ENCODE data around the gene SLC35F3.

The SLC35F3 gene

GRCh38 chr1:233909195-233909594 is 4.7 kb downstream of the SLC35F3 start:
- DNase-seq, result no peak

DNA sequence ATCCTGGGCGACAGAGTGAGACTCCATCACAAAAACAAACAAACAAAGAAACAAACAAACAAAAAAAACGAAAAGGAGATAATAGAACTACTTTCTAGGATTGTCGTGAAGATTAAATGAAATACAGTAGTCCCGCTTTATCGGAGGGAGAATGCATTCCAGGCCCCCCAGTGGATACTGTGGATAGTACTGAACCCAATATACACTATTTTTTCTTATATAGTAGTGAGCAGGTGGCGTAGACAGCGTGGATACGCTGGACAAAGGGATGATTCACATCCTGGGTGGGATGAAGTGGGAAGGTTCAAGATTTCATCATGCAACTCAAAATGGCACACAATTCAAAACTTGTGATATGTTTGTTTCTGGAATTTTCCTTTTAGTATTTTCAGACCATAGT is 8.0 kb downstream of the SLC35F3 start:
- no peak for DNase-seq

- DNase-seq, result no peak
Observed at GRCh38 chr1:233912909-233913308, 8.4 kb downstream of the SLC35F3 start.

DNA sequence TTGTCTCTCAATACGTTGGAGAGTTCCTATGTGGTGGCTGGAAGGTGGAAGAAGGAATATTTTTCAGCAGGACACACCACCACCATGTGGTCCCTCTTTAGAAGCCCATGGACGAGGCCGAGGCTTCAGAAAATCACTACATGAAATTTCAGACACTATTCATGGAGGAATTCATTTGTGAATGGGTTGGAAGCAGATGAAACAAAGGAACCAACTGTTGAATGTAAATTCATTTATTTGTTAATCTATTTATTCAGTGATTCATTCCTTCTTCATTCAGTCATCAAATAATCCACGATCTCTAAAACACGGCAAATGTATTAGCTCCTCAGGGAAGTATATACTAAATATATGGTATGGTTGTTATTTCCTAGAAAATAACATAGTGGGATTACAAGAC is 12.2 kb downstream of the SLC35F3 start:
- no peak for DNase-seq

DNA sequence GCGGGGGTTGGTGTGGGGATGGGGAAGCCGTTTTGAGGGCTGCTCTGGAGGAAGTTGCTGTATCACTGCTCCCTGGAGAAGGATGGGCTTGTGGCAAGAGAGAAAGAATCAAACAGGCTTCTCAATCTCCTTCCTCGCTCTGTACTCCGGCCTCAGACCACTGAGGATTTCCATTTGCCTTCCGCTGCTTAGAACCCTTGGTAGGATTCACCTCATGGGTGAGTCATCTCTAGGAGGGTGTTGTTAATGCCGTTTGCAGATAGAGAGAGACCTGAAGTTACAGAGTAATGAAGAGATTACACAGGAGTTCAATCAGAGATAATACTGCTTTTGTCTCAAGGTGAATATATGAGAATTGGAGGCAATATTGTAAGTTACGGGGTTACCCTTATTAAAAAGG is 15.3 kb downstream of the SLC35F3 start:
- DNase-seq, result no peak

- no peak for DNase-seq
Observed at GRCh38 chr1:233928123-233928522, 23.6 kb downstream of the SLC35F3 start.

- no peak for DNase-seq
Observed at GRCh38 chr1:233933339-233933738, 28.9 kb downstream of the SLC35F3 start.

DNA sequence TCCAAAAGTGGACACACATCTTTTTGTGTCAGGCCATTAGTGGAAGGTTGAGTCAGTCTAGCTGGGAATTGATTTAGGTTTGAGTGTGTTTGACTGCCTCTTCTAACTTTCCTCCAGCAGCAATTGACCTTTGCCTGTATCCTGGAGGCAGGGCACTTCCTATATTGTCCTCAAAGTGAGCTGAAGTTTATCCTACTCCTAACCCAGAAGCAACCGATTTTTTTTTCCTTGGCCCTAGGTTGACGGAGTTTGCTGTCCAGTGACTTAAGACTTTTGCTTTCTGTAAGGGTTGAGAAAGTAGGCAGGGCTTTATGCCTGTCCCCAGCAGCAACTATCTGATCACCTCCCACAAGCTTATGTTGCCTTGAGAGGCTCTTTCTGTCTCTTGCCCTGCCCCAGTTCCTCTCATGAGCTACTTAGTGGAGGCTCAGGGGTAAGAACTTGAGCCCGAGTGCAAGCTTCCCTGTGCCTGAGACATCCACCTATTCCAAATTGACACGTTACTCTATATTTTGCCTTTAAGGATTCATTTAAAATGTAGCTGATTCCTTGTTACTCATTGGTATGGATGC is 30.9 kb downstream of the SLC35F3 start:
- no peak for DNase-seq

GRCh38 chr1:233936422-233936821 is 31.9 kb downstream of the SLC35F3 start:
- DNase-seq, result no peak

- no peak for DNase-seq
Observed at GRCh38 chr1:233936842-233937241, 32.4 kb downstream of the SLC35F3 start.

DNA sequence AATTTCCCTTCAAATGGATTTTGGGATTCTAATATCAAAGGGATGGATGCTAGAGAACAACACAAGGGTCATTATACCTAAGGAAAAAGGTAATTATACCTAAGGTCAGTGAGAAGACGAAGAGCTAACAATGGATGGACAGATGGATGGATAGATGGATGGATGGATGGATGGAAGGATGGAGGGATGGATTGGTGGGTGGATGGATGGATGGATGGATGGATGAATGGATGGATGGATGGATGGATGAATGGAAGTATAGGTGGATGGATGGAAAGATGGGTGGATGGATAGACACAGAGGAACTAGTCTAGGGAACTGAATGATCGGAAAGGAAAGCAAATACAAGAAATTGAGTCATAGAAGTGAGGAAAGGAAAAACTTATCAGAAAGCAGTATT is 34.0 kb downstream of the SLC35F3 start:
- no peak for DNase-seq

DNA sequence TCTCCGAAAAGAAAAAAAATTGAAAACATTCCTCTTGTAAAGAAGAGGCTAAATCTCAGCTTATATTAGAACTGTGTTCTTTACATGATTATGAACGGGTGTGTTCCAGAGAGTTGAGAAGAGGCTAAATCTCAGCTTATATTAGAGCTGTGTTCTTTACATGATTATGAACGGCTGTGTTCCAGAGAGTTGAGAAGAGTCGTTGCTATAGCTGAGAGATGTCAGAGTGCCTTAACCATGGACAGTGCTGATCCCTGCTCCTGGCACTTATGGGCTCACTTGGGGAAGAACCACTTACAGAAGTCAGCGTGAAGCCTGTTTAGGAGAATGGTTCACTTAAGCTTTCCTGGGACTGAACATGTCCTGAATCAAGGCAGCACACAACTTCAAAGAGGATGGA is 35.0 kb downstream of the SLC35F3 start:
- no peak for DNase-seq

- DNase-seq, result no peak
Observed at GRCh38 chr1:233940908-233941307, 36.4 kb downstream of the SLC35F3 start.

GRCh38 chr1:233944601-233945000 is 40.1 kb downstream of the SLC35F3 start:
- DNase-seq, result no peak

GRCh38 chr1:233945573-233945972 is 41.1 kb downstream of the SLC35F3 start:
- DNase-seq, result no peak

DNA sequence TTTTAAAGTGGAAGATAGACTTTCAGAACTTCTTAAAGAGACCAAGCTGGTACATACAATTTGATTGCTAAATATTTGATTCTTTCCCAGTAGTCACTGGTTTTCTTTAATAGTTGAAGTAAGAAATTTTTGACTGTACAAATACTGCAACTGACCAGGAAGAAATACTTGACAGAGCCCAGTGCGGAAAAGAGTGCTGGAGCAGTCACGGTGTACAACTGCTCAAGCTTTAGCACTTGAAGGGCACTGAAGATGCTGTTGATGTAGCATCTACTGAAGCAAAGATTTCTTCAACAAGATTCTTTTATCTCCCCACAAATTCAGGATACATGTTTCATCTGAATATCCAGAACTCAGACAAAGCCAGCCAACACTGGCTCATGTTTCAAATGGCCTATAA is 41.5 kb downstream of the SLC35F3 start:
- no peak for DNase-seq

GRCh38 chr1:233946724-233947123 is 42.2 kb downstream of the SLC35F3 start:
- no peak for DNase-seq

DNA sequence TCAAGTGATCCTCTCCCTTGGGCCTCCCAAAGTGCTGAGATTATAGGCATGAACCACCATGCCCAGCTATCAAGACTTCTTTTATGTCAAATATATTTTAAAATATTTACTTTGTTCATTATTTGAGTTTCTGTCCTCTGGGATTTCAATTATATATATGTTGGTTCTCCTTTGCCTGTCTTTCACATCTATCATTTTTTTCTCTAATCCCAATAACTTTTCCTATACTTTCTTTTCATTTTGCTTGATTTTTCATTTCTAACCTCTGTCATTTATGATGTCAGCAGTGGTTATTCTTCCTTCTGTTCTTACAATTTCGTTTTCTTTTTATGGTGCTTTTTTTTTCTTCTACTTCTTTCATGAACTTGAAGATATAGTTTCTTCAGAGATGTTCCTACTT is 47.3 kb downstream of the SLC35F3 start:
- no peak for DNase-seq

DNA sequence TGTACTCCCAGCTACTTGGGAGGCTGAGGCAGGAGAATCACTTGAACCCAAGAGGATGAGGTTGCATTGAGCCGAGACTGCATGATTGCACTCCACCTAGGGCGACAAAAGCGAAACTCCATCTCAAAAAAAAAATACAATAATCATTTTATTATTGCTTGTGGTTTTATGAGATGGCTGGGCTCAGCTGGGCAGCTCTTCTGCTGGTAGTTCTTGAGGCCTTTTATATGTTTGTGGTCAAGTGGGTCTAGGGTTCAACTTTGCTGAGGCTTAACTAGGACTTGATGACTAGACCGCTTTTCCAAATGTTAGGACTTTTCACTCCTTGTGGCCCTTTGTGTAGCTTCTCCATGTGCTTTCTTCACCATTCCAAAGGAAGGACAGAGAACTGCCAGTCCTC is 53.2 kb downstream of the SLC35F3 start:
- no peak for DNase-seq

DNA sequence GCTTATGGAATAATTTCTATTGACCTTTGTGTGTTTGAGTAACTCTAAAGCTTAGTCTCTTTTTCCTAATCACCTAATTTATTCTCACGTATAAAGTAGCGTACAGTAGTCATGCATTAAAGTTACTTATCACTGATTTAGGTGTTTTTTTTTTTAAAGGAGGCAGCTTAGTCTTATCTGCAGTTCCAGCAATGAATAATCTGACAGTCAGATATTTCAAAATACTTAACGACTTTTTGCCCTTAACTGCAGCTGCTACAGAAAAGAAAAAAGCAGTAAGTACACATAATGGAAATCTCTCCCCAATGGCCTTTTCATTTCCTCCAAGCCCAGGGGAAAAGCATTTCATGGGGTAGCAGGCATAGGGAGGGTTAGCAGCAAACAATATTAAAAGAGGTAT is 54.6 kb downstream of the SLC35F3 start:
- no peak for DNase-seq

GRCh38 chr1:233959971-233960370 is 55.5 kb downstream of the SLC35F3 start:
- no peak for DNase-seq

GRCh38 chr1:233960386-233960785 is 55.9 kb downstream of the SLC35F3 start:
- DNase-seq, result peak in 1 of 51 donors; percentile 3

- no peak for DNase-seq
Observed at GRCh38 chr1:233962878-233963277, 58.4 kb downstream of the SLC35F3 start.

DNA sequence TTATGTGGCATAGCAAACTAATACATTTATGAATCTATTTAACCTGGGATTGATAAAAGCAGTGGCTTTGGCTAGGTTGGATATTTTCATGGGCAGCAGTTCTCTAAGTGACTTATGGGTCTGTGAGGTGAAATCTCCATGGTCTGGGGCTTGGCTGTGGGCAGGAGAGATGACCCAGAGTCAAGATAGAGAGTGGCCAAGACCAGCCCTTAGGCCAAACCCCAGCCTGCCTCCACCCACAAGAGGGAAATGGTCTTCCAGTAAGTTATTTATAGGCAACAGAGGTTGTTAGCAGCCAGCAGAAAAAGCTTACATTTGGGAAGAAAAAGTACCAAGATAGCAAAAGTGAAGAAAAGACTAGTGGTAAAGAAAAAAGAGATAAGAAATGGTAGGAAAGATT is 61.4 kb downstream of the SLC35F3 start:
- DNase-seq, result no peak

Measured in hypothalamus (tissue), 51 donors.